Mesothelial cell of epicardium (in vitro differentiated cells): ENCODE results near the gene U2SURP. TPM values are rescaled to one million over a fixed set of nuclear protein-coding genes. Genes with fewer than 3 reads are reported as not detected.

ENCODE experiments used
- DNase-seq, 2 experiments: peaks; one replicate each; pipeline ENCODE4 v3.0.0; 2021; ENCODE audit warnings: low spot score in 2 of 2; ENCODE audit not compliant: unreplicated experiment in 2 of 2
- H3K27ac Mint-ChIP-seq: 2 replicates; pipeline ENCODE4 v1.8.0; 2021; ENCODE audit warnings: mixed read lengths
- H3K27me3 Mint-ChIP-seq: 2 replicates; pipeline ENCODE4 v1.8.0; 2021; ENCODE audit warnings: low read depth, mixed read lengths
- H3K36me3 Mint-ChIP-seq: 2 replicates; pipeline ENCODE4 v1.8.0; 2021; ENCODE audit warnings: mixed read lengths
- H3K4me1 Mint-ChIP-seq: 2 replicates; pipeline ENCODE4 v1.8.0; 2021; ENCODE audit warnings: mixed read lengths
- H3K4me3 Mint-ChIP-seq: 2 replicates; pipeline ENCODE4 v1.8.0; 2021; ENCODE audit warnings: mild to moderate bottlenecking, moderate library complexity, mixed read lengths
- H3K9me3 Mint-ChIP-seq: 2 replicates; pipeline ENCODE4 v1.8.0; 2021; ENCODE audit warnings: mixed read lengths
- CTCF ChIP-seq: fragments of 200-600 bp; sonication (generic); IDR thresholded peaks from one replicate; pipeline ENCODE4 v1.5.0; 2021; ENCODE audit warnings: antibody characterized with exemption; ENCODE audit not compliant: unreplicated experiment
- total RNA-seq: library from RNA; stranded (reverse); gene quantifications from 3 replicates; pipeline ENCODE4 v1.2.1, GENCODE V29; 2021

Gene U2SURP
- total RNA-seq, 1 donor from 2014 or later, result 141 TPM

GRCh38 chr3:142963516-142964448, 37.6 kb upstream of the U2SURP start, which contains the start of gene PAQR9:
Gene PAQR9, minus strand, starts transcription at chr3:142963674. Its CDS starts 338 bp downstream, at chr3:142963336.
- Mint-ChIP-seq H3K36me3 (peaks cover 6% of the 10 kb centered on the region), H3K27me3 (peaks cover 70% of the 10 kb centered on the region), H3K9me3 (peaks cover 7% of the 10 kb centered on the region), H3K4me3 (peak within 1 kb of the TSS; percentile 81), H3K27ac (no peak within 1 kb of the TSS), H3K4me1 (peaks cover 8% of the 10 kb centered on the region)
- DNase-seq, result peak; percentile 29 to 56
- TF ChIP-seq CTCF, result no peak

GRCh38 chr3:142965581-142965980, 35.8 kb upstream of the U2SURP start:
- Mint-ChIP-seq H3K4me1 (peaks cover 6% of the 10 kb centered on the region), H3K36me3 (peaks cover 6% of the 10 kb centered on the region), H3K4me3 (no peak overlapping the region), H3K9me3 (peaks cover 7% of the 10 kb centered on the region), H3K27ac (no peak overlapping the region), H3K27me3 (peaks cover 66% of the 10 kb centered on the region)
- no peak for TF ChIP-seq CTCF
- DNase-seq, result no peak

- Mint-ChIP-seq H3K27me3 (peaks cover 60% of the 10 kb centered on the region), H3K4me3 (no peak overlapping the region), H3K4me1 (peaks cover 6% of the 10 kb centered on the region), H3K27ac (no peak overlapping the region), H3K36me3 (peaks cover 6% of the 10 kb centered on the region), H3K9me3 (peaks cover 6% of the 10 kb centered on the region)
- no peak for DNase-seq
- no peak for TF ChIP-seq CTCF
These were observed 34.6 kb upstream of the U2SURP start for GRCh38 chr3:142966808-142967207.

GRCh38 chr3:142968319-142969025, 32.9 kb upstream of the U2SURP start:
- DNase-seq, result no peak
- no peak overlapping the region for H3K4me3 Mint-ChIP-seq
- H3K27ac Mint-ChIP-seq, result no peak overlapping the region
- H3K27me3 Mint-ChIP-seq, result peaks cover 48% of the 10 kb centered on the region
- no peak for TF ChIP-seq CTCF
- no peaks in the 10 kb centered on the region for H3K9me3 Mint-ChIP-seq
- peaks cover 4% of the 10 kb centered on the region for H3K4me1 Mint-ChIP-seq
- no peaks in the 10 kb centered on the region for H3K36me3 Mint-ChIP-seq

GRCh38 chr3:142971431-142971830, 29.9 kb upstream of the U2SURP start:
- Mint-ChIP-seq H3K27ac (no peak overlapping the region), H3K9me3 (no peaks in the 10 kb centered on the region), H3K4me3 (no peak overlapping the region), H3K4me1 (peaks cover under 1% of the 10 kb centered on the region), H3K36me3 (no peaks in the 10 kb centered on the region), H3K27me3 (peaks cover 26% of the 10 kb centered on the region)
- no peak for TF ChIP-seq CTCF
- DNase-seq, result no peak
